ENCODE measurements around the gene FGF18. TPM values are rescaled to one million over a fixed set of nuclear protein-coding genes. Genes with fewer than 3 reads are reported as not detected.

FGF18 gene
- total RNA-seq, 1 donor = 0.54 TPM

GRCh38 chr5:171485668-171486067 is 66.2 kb downstream of the FGF18 start:
- TF ChIP-seq CTCF (IDR thresholded peaks at IDR 0.05; ENCODE audit: insufficient read depth, low read length) = no peak
- no peak for DNase-seq (ENCODE audit: low read depth)
- no peak overlapping the region for H3K4me3 ChIP-seq (ENCODE audit: low read depth, low read length)

GRCh38 chr5:171486613-171487012 is 67.2 kb downstream of the FGF18 start:
- H3K4me3 ChIP-seq (ENCODE audit: low read depth, low read length) = no peak overlapping the region
- TF ChIP-seq CTCF (IDR thresholded peaks at IDR 0.05; ENCODE audit: insufficient read depth, low read length) = no peak
- DNase-seq (ENCODE audit: low read depth) = no peak

GRCh38 chr5:171488876-171489275 is 69.4 kb downstream of the FGF18 start:
- DNase-seq (ENCODE audit: low read depth) = no peak
- H3K4me3 ChIP-seq (ENCODE audit: low read depth, low read length) = no peak overlapping the region
- TF ChIP-seq CTCF (IDR thresholded peaks at IDR 0.05; ENCODE audit: insufficient read depth, low read length) = no peak

- DNase-seq (ENCODE audit: low read depth) = peak; percentile 93
- no peak overlapping the region for H3K4me3 ChIP-seq (ENCODE audit: low read depth, low read length)
- no peak for TF ChIP-seq CTCF (IDR thresholded peaks at IDR 0.05; ENCODE audit: insufficient read depth, low read length)
Measured at GRCh38 chr5:171492781-171493180, 73.3 kb downstream of the FGF18 start.

GRCh38 chr5:171493646-171494393 is 74.4 kb downstream of the FGF18 start:
- TF ChIP-seq CTCF (IDR thresholded peaks at IDR 0.05; ENCODE audit: insufficient read depth, low read length) = no peak
- no peak overlapping the region for H3K4me3 ChIP-seq (ENCODE audit: low read depth, low read length)
- no peak for DNase-seq (ENCODE audit: low read depth)

GRCh38 chr5:171494452-171495121 is 75.1 kb downstream of the FGF18 start:
- DNase-seq (ENCODE audit: low read depth) = peak; percentile 96
- H3K4me3 ChIP-seq (ENCODE audit: low read depth, low read length) = no peak overlapping the region
- TF ChIP-seq CTCF (IDR thresholded peaks at IDR 0.05; ENCODE audit: insufficient read depth, low read length) = no peak

Measured in fibroblast of the aortic adventitia (primary cell).